ENCODE results near the gene C9orf78. TPM values are rescaled to one million over a fixed set of nuclear protein-coding genes. Genes with fewer than 3 reads are reported as not detected.

C9orf78 gene
- total and polyA plus RNA-seq, 2 experiments from 2014 or later: 34.4 to 84.6 TPM

GRCh38 chr9:129849901-129850300, 14.8 kb upstream of the C9orf78 start:
- Histone ChIP-seq H3K79me2 (replicated peaks; ENCODE audit: insufficient read depth) (no peaks in the 10 kb centered on the region), H3F3A (replicated peaks; ENCODE audit: low read depth) (no peaks in the 10 kb centered on the region), H3K36me3 (ENCODE audit: insufficient read depth) (no peaks in the 10 kb centered on the region), H3K27ac (ENCODE audit: low read depth) (no peak overlapping the region), H4K20me1 (replicated peaks; ENCODE audit: insufficient read depth) (no peaks in the 10 kb centered on the region; the same call in 1 of the 2 replicates), H3K4me3 (no peak overlapping the region), H3K9me2 (ENCODE audit: insufficient read depth) (no peaks in the 10 kb centered on the region), H3K27me3 (ENCODE audit: insufficient read depth) (no peaks in the 10 kb centered on the region), H3K4me2 (no peak overlapping the region), H3K4me1 (ENCODE audit: insufficient read depth) (no peaks in the 10 kb centered on the region), H2AFZ (no peak overlapping the region)
- no peak for DNase-seq (ENCODE audit: low spot score)
- peaks cover 6% of the 10 kb centered on the region; the same call in 2 of the 3 replicates for H3K36me3 Mint-ChIP-seq (ENCODE audit: low read depth)
- no peaks in the 10 kb centered on the region for H3K4me1 Mint-ChIP-seq
- no peak overlapping the region for H3K4me3 Mint-ChIP-seq
- TF ChIP-seq POLR2AphosphoS5 (IDR thresholded peaks at IDR 0.05; ENCODE audit: low read depth) (no peak), EZH2 (IDR thresholded peaks at IDR 0.05; ENCODE audit: low read depth, unreplicated experiment) (no peak)
- no peak overlapping the region for H3K27ac Mint-ChIP-seq
- ATAC-seq: no peak
- no peaks in the 10 kb centered on the region for H3K9me3 Mint-ChIP-seq
- H3K27me3 Mint-ChIP-seq (ENCODE audit: insufficient read depth, low read depth, poor library complexity): peaks cover 3% of the 10 kb centered on the region

- Mint-ChIP-seq H3K27me3 (ENCODE audit: insufficient read depth, low read depth, poor library complexity) (peaks cover 3% of the 10 kb centered on the region), H3K4me3 (no peak overlapping the region), H3K27ac (no peak overlapping the region), H3K36me3 (ENCODE audit: low read depth) (peaks cover 4% of the 10 kb centered on the region; the same call in 1 of the 3 replicates), H3K4me1 (no peaks in the 10 kb centered on the region), H3K9me3 (no peaks in the 10 kb centered on the region)
- Histone ChIP-seq H2AFZ (no peak overlapping the region), H3K4me2 (no peak overlapping the region), H3K4me1 (ENCODE audit: insufficient read depth) (no peaks in the 10 kb centered on the region), H3K9me2 (ENCODE audit: insufficient read depth) (no peaks in the 10 kb centered on the region), H3K4me3 (no peak overlapping the region), H3F3A (replicated peaks; ENCODE audit: low read depth) (no peaks in the 10 kb centered on the region), H3K79me2 (replicated peaks; ENCODE audit: insufficient read depth) (no peaks in the 10 kb centered on the region), H3K27ac (ENCODE audit: low read depth) (no peak overlapping the region), H3K27me3 (ENCODE audit: insufficient read depth) (no peaks in the 10 kb centered on the region), H3K36me3 (ENCODE audit: insufficient read depth) (no peaks in the 10 kb centered on the region), H4K20me1 (replicated peaks; ENCODE audit: insufficient read depth) (no peaks in the 10 kb centered on the region; the same call in 1 of the 2 replicates)
- ATAC-seq (no peak), DNase-seq (ENCODE audit: low spot score) (no peak)
- TF ChIP-seq CTCF (conservative IDR thresholded peaks at IDR 0.05; ENCODE audit: low read depth in 2 of 2) (no peak), STAT1 (IDR thresholded peaks at IDR 0.05; ENCODE audit: unreplicated experiment) (no peak), REST (IDR thresholded peaks at IDR 0.05; ENCODE audit: unreplicated experiment) (no peak), JUNB (IDR thresholded peaks at IDR 0.05; ENCODE audit: unreplicated experiment) (no peak), POLR2AphosphoS5 (IDR thresholded peaks at IDR 0.05; ENCODE audit: low read depth) (no peak), EZH2phosphoT487 (IDR thresholded peaks at IDR 0.05; ENCODE audit: unreplicated experiment) (no peak), ZNF462 (CRISPR knock-in tag; IDR thresholded peaks at IDR 0.05) (no peak), EZH2 (IDR thresholded peaks at IDR 0.05; ENCODE audit: low read depth, unreplicated experiment) (no peak), CREB1 (CRISPR knock-in tag; IDR thresholded peaks at IDR 0.05; ENCODE audit: low read depth) (no peak)
These were observed 13.8 kb upstream of the C9orf78 start for GRCh38 chr9:129848712-129849441.
